Stimulated activated CD8-positive, alpha-beta memory T cell treated with anti-CD3 and anti-CD28 coated beads, Interleukin-15, amount 100 ng/mL, for 4 hours (primary cell): ENCODE data around the gene MGAT5B.
"Not testable (repeated sequence)": the region's sequence is repeated elsewhere in the genome, so short reads cannot be mapped to it uniquely, and the experiment has no call there.

Experiments used
- DNase-seq, 2 donors: peaks; one replicate each; pipeline ENCODE4 v3.0.0-alpha.2; 2020; ENCODE audit warnings: low read depth in 2 of 2

The MGAT5B gene

DNA sequence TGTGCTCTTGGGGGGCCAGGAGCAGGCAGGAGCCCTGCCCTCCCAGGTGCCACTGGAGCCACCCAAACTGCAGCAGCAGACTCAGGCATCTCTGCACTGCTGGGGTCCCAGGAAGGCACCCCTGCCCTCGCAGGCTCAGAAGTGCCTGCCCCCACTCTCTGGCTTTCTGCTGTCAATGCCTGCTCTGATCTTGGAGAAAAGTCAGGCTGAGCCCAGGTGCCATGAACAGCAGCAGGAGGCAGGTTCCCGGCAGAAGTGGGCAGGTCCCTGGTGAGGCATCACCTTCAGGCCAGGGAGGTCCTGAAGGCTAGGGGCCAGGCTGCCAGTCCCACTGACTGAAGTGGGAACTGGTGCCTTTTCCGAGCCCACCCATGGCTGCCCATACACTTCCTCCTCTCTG is 106.5 kb downstream of the MGAT5B start:
- DNase-seq: no peak

GRCh38 chr17:76978050-76978449 is 109.8 kb downstream of the MGAT5B start:
- DNase-seq: not testable (repeated sequence)

DNA sequence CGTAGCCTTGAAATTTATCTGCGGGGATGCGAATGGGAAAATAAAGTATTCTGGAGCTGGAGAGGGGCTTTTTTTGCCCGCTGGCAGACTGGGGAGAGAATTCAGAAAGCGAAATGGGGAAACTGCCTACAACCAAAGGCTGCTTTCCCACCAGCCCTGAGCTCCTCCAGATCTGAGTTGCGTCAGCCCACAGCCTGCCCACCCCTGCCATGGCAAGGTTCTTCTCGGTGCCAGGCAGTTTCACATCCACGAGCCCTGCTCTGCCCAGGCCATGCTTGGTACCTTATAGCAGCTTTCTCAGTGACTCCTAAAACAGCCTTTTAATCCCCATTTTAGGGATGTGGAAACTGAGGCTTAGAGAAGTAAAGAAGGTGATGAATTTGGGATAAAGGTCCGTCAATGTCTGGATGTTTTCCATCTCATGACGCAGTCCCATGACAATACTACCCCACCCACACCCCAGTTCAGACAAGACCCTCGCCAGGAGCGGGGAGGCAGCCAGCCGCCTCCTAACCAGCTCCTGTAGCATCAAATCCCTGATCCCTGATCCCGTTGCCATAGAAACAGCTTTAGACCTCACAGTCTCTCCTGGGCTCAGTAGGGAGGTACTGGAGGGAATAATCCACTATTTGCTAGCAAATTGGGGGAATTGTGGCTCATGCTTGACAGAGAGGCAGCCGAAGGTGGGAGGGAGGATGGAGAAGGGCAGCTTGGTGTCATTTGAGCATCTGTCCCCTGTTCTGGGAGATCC is 113.5 kb downstream of the MGAT5B start:
- no peak for DNase-seq

DNA sequence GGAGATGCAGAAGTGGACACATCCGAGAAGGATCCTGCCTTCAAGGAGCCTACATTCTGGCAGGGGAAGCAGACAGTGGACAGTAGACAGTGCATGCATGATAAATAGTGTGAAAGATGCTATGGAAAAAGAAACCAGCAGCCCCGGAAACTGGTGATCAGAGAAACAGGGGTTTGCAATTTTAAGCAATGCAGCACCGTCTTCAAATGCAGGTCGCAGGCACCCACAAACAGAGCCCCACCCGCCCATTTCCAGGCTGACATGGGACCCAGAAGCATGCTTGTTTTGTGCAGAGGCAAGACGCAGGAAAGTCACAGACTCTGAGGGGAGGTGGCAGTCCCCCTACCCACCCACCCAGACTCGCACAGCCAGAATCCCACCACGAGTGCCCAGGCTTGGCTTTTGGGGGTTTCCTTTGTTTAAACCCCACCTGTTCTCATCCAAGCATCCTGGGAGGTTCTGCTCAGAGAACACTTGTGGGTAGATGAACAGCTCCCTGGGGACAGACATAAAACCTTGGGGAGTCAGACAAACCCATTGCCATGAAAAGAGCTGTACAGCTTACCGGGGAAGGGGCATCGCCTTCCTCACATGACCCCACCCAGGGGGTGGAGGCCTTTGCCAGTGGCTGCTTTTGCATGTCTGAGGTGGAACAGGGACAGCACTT is 114.3 kb downstream of the MGAT5B start:
- no peak for DNase-seq

DNA sequence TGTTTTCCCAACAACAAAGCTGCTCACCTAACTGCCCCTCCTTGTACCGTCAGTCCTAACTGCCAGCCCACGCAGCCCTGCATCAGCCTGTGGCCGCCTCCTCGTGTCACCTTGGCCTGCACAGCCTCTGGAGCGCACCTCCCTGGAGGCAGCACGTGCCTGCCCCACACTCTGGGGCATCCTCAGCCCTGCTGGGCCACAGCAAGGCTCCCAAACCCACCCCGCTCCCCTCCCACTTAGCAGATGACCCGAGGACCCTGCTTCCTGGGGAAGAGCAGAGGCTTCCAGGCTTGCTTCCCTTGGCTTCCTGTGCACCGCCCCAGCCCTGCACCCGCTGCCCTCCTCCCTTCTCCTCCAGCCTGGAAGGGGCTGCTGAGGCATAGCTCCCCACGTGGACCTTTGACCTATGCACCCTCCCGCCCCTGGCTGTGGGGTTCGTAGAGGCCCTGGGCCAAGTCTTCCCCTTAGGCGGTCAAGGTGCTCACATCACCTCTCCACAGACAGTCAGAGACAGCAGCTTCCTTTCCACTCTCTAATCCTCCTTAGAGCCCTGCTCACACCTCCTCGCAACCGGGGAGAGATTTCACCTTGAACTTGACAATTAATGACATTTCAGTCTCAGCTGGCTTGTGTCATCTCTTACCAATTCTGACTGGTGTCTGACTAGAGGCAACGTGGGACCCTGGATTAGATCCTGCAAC is 115.0 kb downstream of the MGAT5B start:
- DNase-seq: no peak

DNA sequence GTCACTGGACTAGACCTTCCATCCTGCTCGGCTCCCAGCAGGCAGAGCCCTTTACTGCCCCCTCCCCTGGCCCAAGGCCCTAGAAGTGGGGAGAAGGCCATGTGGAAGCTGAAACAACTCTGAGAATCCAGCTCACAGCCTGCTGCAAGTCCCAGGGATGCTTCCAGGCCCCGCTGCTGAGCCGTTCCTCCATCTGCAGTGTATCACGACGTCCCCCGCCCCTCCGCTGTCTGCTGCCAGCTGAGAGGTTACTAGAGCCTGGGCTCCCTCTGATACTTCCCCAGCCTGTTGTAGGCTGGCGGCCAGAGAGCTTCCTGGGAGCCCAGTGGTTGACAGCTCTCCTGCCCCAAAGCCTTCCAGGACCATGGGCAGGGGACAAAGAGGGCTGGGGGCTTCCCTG is 118.2 kb downstream of the MGAT5B start:
- DNase-seq: no peak

- DNase-seq: no peak
These were observed 119.4 kb downstream of the MGAT5B start for GRCh38 chr17:76987486-76988093.

DNA sequence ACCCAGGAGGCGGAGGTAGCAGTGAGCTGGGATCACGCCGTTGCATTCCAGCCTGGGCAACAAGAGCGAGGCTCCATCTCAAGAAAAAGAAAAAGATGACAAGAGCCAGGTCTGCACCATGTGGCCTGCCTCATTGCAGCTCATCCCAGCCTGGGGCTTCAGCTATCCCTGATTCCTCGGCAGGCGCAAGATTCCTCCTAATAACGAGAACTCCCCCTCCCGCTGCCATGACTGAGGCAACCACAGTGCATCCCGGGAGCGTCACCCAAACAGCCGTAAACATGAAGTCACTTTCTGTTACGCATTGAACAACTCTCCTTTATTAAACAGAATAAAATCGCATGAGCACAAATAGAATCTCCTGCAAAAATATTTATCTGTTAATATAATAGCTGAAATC is 120.6 kb downstream of the MGAT5B start:
- no peak for DNase-seq

DNA sequence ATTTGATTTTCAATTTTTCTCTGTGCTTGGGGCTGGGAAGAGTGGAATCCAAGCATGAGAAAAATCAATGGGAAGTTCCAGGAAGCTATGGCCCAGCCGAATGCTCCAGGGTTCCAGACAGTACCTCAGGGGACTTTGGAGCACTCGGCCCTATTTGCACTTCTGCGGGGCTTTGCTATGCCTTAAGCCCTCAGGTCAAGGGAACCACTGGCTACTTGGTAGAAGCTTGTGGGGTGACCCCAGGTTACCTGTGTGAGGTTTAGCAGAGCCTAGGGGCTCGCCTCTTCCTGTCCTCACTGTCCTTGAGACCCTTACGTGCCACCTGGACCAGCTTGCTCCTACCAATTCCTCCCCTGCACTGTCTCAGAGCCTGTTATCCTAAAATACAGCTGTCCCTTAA is 121.3 kb downstream of the MGAT5B start:
- no peak for DNase-seq

DNA sequence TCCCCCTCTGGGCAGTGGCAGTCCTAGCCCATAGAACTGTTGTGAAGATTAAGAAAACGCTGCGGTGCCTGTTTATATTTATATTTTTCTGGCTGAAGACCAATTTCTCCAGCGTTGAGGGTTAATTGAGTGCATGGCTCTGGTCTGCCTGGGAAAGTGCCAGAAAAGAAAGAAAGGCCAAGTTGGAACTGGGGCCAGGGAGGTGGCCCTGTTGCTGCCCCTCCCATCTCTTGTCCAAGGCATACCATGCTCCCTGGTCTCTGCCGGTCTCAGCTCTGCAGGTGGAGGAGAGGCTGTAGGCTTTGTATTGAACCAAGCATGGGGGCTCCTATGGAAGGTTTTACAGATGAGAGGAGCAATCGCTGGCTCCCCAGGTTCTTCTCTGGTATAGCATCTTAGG is 124.7 kb downstream of the MGAT5B start:
- no peak for DNase-seq

DNA sequence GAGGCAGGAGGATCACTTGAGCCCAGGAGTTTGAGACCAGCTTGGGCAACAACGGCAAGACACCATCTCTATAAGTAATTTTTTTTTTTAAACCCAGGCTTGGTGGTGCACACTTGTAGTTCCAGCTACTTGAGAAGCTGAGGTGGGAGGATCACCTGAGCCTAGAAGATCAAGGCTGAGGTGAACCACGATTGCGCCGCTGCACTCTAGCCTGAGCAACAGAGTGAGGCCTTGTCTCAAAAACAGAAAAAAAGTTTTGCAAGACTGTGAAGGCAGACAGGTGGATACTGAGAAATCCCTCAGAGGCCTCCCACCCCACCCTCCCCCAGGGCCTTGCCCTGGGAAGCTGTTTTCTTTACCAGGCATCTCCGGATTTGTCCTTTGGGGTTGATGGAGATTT is 125.4 kb downstream of the MGAT5B start:
- DNase-seq: no peak

DNA sequence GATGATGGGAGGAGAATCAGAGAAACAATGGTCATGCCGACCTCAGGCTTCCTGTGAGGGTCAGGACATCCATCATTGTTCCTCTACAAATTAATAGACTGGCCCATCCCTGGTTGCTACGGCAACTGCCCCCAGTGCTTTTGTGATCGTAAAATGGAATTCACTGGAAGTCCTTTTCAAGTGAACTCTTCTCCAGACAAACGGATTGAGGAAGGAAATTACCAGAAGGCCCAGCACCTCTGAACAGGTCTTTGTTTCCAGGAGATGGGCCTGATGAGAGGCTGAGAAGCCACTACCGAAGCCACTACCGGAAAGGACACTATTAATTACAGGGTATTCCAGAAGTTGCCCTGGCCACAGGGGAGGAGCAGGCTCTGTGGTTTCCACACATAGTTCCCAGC is 126.0 kb downstream of the MGAT5B start:
- DNase-seq: no peak

GRCh38 chr17:76995387-76996105 is 127.3 kb downstream of the MGAT5B start:
- no peak for DNase-seq

DNA sequence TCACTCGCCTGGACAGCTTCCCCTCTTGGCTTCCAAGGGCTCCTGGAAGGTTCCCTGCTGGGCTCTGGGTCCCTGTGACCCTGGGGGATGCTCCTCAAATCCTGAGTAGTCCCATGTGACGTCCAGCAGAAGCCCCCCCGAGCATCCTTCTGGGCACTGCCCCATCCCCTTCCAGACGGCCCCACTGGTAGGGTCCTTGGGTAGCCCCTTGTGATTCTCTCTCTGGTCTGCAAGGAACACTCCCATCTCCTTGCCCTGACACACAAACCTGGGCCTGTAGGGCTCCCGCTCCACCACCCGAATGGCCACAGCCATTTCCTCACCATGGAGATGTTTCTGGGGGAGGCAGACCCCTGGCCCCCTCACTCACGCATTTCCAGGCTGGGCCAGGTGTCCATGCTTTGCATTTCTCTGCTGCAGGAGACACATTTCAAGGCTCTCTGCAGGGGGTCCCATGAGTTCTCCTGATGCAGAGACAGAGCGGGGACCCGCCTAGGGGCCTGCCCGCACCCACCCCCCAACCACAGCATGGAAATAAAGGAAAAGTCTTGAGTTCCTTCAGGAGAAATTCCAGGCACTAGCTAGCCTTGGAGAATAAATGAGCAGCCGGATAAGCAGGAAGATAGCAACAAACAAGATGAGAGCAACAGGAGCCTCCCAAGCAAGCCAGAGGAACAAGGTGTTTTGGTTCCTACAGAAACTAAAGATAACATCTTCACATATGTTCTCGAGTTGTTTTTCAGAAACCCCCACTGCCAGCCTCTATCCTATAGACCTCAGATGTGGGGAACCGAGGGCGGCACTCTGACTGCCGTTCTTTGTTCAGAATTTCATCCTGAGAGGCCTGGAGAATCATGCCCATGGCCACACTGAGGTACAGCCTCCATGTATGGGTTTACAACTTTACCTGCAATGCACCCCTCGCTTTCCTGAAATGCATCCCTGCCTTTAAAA is 128.8 kb downstream of the MGAT5B start:
- DNase-seq: no peak

GRCh38 chr17:76997981-76998531 is 129.9 kb downstream of the MGAT5B start:
- peak in 1 of 2 donors; percentile 17 for DNase-seq

- no peak for DNase-seq
These were observed 130.6 kb downstream of the MGAT5B start for GRCh38 chr17:76998839-76999238.
